ES-I3 (cell line): ENCODE results near the gene BLTP3B.

ENCODE experiments used
- H3K36me3 ChIP-seq: 2 replicates; pipeline ENCODE4 v1.6.1; 2013; ENCODE audit warnings: mild to moderate bottlenecking, low read length, control low read depth, moderate library complexity; ENCODE audit not compliant: insufficient read depth
- H3K4me1 ChIP-seq: 2 replicates; pipeline ENCODE4 v1.6.1; 2013; ENCODE audit warnings: mild to moderate bottlenecking, control low read depth, low read length; ENCODE audit not compliant: insufficient read depth
- H3K9ac ChIP-seq: 2 replicates; pipeline ENCODE4 v1.6.1; 2013; ENCODE audit warnings: low read depth, mild to moderate bottlenecking, low read length, moderate library complexity
- H3K9me3 ChIP-seq: 2 replicates; pipeline ENCODE4 v1.6.1; 2013; ENCODE audit warnings: mild to moderate bottlenecking, low read length, moderate library complexity; ENCODE audit not compliant: control insufficient read depth, insufficient read depth

BLTP3B gene

DNA sequence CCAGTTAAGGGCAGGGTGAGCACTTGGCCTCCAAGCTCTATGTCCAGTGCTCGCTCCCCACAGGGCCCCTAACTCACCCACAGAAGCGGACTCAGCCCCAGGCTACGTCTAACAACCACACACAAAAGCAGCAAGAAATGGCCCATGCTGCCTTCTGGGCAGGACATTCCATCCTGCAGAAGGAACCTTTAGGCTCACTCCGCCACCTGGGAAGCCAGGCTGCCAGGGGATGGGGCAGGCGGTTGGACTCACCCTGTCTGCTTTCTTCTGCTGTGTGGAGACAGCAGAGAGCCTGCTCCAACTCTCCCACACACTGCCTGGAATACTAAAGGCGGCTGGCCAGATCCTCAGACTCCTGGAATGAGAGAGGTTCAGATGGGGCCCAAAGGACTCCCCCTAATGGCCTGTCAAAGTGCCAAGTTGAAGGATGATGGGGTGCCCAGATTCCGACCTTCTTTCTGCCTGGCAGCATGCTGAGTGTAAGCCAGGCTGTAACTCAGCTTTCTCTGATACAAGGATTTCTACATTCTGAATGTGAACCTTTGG, 27.7 kb upstream of the BLTP3B start:
- no peaks in the 10 kb centered on the region for H3K9me3 ChIP-seq
- peaks cover 4% of the 10 kb centered on the region; the same call in 1 of the 2 replicates for H3K4me1 ChIP-seq
- no peaks in the 10 kb centered on the region; the same call in 1 of the 2 replicates for H3K36me3 ChIP-seq
- H3K9ac ChIP-seq, result no peak overlapping the region

DNA sequence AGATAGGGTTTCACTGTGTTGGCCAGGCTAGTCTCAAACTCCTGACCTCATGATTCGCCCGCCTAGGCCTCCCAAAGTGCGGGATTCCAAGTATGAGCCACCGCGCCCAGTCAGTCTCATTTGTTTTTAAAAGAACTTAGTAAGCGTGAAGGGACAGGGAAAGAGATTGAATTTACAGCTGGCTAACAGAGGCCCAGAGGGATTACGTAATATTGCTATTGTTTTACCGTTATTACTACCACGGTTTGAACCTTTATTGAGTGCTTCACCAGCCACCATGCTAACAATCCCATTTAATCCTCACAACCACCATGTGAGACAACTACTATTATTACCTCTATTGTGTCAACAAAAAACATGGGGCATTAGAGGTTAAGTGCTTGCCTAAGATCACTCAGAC, 26.7 kb upstream of the BLTP3B start:
- H3K9me3 ChIP-seq, result no peaks in the 10 kb centered on the region
- H3K4me1 ChIP-seq, result peaks cover 12% of the 10 kb centered on the region
- H3K9ac ChIP-seq, result no peak overlapping the region
- no peaks in the 10 kb centered on the region; the same call in 1 of the 2 replicates for H3K36me3 ChIP-seq

DNA sequence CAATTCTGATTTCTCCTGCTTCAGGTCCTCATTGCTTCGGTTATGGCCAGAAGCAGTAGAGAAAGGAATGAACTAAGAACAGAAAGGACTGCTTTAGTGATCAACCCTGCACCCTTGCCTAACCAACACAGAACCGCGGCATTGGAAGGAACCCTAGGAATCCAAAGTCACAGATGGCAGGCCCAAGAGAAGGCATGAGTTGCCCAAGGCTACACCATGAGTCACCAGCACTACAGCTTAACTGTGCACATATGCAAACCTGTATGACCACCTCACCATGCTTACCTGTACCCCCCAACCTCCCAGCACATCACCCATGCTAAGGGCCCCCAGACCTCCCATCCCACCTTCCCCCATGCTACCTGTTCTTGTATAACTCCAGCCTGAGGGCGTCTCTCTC, 25.9 kb upstream of the BLTP3B start:
- peaks cover 16% of the 10 kb centered on the region for H3K4me1 ChIP-seq
- no peaks in the 10 kb centered on the region for H3K9me3 ChIP-seq
- H3K9ac ChIP-seq, result no peak overlapping the region
- no peaks in the 10 kb centered on the region for H3K36me3 ChIP-seq

DNA sequence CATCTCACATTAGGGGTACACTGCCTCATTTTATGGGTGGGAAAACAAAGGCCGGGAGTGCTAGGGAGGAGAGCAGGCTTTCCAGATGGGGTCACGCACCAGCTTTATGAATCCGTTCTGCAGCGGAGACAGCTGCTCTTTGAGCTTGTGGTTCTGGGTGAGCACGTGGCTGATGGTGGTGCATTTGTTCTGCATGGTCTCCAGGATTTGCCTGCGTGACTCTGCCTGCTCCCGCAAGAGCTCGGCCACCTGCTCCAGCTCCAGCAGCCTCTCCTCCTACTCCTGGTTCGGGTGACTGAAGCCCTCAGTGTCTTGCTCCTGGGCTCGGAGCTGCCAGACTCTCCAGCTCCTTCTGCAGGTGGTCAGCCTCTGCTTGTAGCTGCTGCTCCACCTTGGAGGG, 23.6 kb upstream of the BLTP3B start:
- Histone ChIP-seq H3K36me3 (no peaks in the 10 kb centered on the region), H3K4me1 (peaks cover 26% of the 10 kb centered on the region), H3K9ac (no peak overlapping the region), H3K9me3 (no peaks in the 10 kb centered on the region)

DNA sequence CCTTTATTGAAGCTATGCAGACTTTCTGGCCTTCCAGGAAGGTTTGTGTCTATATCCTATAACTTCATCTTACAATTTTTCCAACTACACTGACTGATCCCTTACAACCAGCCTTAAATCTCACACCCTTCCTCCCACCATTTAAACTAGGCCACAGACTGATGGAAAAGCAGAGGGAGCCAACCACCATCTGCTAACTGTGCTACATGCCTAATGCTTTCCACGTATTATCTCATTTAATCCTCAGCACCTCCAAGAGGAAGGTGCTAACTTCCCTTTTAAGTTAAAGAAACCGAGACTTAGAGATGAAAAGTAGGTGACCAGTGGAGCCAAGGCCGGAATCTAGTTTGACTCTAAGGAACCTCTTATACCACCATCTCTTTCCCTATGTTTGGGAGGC, 22.7 kb upstream of the BLTP3B start:
- H3K4me1 ChIP-seq, result peaks cover 26% of the 10 kb centered on the region
- H3K9me3 ChIP-seq, result no peaks in the 10 kb centered on the region
- no peaks in the 10 kb centered on the region for H3K36me3 ChIP-seq
- H3K9ac ChIP-seq, result no peak overlapping the region

DNA sequence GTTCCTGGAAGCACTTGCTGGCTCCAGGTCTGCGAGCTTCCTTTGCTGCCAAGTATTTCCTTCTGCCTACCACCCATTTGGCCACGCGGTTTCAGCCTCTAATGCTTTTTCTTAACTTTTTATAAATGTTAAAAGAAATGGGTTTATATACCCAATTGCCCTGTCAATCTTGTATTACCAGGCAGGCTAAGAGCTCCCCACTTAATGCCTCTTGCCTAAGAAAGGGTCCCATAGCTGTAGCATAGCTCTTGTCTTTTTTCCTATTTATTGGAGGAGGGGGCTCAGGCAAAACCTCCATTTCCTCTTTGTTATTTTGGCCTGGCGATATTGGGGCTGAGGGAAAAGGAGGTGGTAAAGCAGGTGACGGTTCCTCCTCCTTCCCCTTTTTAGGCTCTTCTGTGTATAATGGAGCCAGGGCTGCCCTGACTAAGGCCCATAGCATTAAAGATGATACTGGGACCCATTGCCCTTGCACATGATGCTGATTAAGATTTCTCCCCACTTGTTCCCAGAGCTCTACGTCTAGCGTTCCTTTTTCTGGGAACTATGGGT, 21.6 kb upstream of the BLTP3B start:
- Histone ChIP-seq H3K36me3 (no peaks in the 10 kb centered on the region), H3K9me3 (no peaks in the 10 kb centered on the region), H3K4me1 (peaks cover 26% of the 10 kb centered on the region), H3K9ac (peak overlapping the region; percentile 43)

DNA sequence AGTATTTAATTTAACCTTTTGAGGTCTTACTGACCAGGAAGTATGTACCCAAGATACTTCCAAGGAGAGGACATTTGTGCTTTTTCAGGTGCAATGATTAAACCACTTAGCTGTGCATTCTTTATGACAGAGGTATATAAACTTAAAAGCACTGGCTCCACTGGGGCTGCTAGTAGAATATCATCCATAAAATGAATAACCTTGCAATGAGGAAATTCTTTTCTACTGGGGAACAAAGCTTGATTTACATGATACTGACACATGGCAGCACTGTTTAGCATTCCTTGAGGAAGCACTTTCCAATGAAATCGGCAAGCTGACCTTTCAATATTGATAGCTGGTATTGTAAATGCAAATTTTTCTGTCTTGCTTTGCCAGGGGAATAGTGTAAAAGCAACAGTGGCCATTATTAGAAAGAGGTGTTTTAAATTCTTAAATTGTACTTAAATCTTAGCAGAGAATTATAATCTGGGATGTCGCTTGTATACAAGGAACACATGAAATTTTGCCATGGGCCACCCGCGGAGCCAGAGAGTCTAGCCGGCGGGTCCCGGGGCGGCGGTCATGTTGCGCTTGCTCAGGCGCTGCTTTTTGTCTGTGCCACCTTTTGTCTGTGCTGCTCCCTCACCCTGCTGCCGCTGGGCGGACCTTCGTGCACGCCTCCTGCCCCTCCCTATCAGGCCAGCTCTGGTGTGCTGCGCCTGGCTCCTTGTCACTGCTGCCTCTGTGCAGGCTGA, 20.9 kb upstream of the BLTP3B start:
- Histone ChIP-seq H3K9me3 (no peaks in the 10 kb centered on the region), H3K36me3 (no peaks in the 10 kb centered on the region), H3K4me1 (peaks cover 24% of the 10 kb centered on the region), H3K9ac (peak overlapping the region; percentile 43; the same call in 1 of the 2 replicates)

DNA sequence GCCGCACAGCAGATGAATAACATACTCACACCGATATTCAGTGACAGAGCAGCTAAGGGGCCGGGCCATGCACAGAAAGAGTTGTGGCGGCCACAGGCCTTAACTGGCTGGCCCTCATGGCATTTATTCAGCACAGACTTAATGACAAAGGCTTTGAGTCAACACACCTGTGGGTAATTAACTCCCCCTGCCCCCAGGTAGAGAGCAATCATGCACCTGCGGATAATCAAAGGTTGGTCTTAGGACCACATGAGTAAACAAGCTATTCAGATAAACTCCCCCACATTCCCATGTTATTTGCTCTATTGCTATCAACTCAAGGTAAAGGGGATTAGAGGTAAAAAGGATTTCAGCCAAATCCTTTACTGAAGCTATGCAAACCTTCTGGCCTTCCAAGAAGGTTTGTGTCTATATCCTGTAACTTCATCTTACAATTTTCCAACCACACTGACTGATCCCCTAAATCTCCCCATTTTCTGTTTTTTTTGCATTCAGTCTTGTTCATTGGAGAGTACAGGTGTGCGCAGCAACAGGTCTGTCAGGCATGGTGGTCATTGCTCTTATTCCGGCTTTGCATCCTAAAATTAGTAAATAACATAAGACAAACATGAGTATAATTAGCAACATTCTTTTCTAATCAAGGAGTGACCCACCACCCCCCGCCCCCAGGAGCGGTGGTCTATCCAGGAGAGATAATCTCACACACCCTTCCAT, 16.9 kb upstream of the BLTP3B start:
- Histone ChIP-seq H3K9ac (no peak overlapping the region), H3K36me3 (no peaks in the 10 kb centered on the region), H3K4me1 (peaks cover 16% of the 10 kb centered on the region), H3K9me3 (no peaks in the 10 kb centered on the region)

DNA sequence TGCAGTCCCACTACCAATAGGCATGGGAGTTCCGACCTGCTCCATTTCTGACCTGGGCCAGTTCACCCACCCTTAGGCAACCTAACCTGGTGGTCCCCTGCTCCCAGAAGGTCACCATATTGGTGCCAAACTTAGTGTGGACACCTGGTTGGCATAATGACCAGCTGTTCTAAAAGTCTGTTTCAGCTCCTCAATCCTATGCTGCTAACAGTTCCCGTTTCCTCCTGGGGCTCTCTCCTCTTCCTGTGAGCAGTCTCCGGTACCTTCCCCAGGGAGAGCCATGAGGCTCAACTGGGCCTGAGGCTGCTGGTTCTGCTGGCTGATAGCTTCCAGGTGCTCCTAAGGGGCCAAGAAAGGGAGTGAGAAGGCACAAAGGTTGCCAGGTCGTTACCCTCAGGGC, 15.9 kb upstream of the BLTP3B start:
- Histone ChIP-seq H3K4me1 (peaks cover 10% of the 10 kb centered on the region), H3K36me3 (no peaks in the 10 kb centered on the region), H3K9ac (no peak overlapping the region), H3K9me3 (no peaks in the 10 kb centered on the region)

DNA sequence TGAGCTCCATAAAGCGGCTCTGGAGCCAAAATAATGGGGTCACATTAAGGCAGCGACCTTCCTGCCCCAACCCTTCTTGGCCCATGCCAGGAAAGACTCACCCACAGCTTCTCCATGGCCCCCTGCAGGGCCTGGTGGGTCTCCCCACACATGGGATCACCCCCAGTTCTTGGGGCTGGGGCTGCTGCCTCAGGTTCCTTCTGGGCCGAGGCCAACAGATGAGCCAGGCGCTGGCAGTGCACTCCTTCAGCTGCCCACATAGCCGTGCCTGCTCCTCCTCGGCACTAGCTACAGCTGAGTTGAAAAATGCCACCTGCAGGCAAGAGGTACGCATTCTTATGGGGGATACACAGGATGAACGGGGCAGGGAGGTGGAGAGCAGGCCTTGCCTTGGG, 14.8 kb upstream of the BLTP3B start:
- no peak overlapping the region for H3K9ac ChIP-seq
- H3K36me3 ChIP-seq, result no peaks in the 10 kb centered on the region
- H3K9me3 ChIP-seq, result no peaks in the 10 kb centered on the region
- H3K4me1 ChIP-seq, result no peaks in the 10 kb centered on the region; the same call in 1 of the 2 replicates

DNA sequence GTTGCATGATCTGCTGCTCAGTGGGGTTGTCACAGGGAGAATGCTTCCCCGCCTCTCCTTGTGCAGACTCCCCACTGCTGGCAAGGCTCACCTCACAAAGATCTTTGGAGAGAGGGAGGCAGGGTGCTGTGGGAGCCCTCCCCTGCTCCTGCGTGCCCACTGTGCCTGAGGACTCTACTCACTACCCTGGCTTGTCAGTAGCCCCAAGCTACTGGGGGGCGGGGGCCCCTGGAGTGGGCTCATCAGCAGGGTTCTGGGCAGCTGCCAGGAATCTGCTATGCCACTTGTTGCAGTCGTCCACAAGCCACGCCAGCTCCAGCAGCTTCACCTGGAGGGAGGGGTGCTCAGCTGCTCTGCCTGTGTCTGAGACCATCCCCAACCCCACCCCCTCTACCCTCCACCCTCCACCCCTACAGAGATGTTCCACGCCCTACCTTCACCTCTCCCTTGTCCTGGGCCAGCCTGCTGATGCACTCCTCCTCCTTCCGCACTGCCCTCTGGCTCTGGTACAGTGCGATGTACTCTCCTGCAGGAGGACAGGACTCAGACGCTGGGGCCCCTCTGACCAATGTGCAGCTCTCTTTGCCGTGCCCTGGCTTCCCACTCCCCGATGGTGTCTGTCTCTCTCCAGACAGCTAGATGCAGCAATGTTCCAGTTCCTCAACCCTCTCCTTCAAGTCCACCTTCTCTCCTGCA, 14.2 kb upstream of the BLTP3B start:
- Histone ChIP-seq H3K4me1 (peaks cover 3% of the 10 kb centered on the region; the same call in 1 of the 2 replicates), H3K9ac (no peak overlapping the region), H3K9me3 (no peaks in the 10 kb centered on the region), H3K36me3 (no peaks in the 10 kb centered on the region)

DNA sequence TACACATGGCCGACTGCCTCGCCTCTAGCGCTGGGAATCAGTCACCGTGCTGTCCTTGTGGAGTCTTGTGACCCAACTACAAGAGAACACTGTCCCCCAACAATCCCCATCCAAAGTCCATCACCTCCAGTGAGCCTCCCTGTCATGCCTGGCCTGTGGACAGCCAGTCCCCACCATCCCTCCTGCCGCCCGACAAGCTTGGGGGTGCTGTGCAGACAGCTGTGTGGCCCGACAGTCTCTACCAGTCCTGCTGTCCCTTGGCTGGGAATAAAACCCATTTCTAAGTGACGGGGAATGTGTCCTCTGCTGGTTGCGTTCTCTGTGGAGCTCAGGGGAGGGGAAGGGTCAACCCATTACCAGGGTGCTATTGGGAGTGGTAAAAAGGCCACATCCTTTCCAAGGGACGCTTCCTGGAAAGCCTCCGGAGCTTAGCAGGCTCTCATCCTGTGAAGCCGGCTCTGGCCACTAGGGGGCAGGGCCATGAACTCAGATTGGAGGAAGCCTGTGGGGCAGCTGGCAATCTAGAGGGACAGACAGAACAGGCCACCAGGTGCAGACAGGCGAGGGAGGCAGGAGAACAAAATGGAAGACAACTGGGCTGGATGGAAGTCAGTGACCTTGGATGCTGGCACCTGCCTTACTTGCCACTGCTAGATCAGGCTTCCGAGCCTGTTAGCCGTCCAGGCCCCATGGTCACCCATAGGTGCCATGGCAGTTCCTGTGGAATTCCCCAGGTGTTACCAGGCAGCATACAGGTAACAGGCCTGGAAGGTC, 12.0 kb upstream of the BLTP3B start:
- Histone ChIP-seq H3K9ac (no peak overlapping the region), H3K36me3 (no peaks in the 10 kb centered on the region), H3K4me1 (peaks cover 4% of the 10 kb centered on the region; the same call in 1 of the 2 replicates), H3K9me3 (no peaks in the 10 kb centered on the region)

DNA sequence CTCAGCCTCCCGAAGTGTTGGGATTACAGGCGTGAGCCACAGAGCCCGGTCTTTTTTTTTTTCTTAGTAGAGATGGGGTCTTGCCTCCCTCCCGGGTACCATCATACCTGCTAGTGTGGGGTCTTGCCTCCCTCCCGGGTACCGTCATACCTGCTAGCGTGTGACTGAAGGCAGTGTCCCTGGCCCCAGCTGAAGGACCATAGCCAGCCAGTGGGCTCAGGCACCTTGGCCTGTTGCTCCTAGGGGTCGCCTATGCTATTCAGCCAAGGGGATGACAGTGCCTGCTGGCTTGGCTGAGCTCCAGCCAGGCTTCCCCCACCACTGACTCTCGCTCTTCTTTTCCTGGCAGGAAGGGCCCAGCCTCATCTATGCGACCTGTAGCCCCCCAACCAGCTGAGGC, 10.5 kb upstream of the BLTP3B start:
- Histone ChIP-seq H3K9ac (no peak overlapping the region), H3K36me3 (no peaks in the 10 kb centered on the region), H3K9me3 (no peaks in the 10 kb centered on the region), H3K4me1 (0 out of 2 replicates have a peak, but pooled peaks cover 4% of the 10 kb centered on the region)
